Type B pancreatic cell (in vitro differentiated cells): ENCODE results near the gene AQP6. TPM values are rescaled to one million over a fixed set of nuclear protein-coding genes. Genes with fewer than 3 reads are reported as not detected.

Experiments
- DNase-seq: peaks from one replicate; pipeline ENCODE4 v3.0.0; 2021; ENCODE audit warnings: mixed read lengths; ENCODE audit not compliant: unreplicated experiment; ENCODE audit errors: extremely low spot score
- H3K27ac Mint-ChIP-seq: 2 replicates; pipeline ENCODE4 v1.8.0; 2021; ENCODE audit warnings: mild to moderate bottlenecking, mixed read lengths
- H3K27me3 Mint-ChIP-seq: 2 replicates; pipeline ENCODE4 v1.8.0; 2021; ENCODE audit warnings: mixed read lengths
- H3K36me3 Mint-ChIP-seq: 2 replicates; pipeline ENCODE4 v1.8.0; 2021; ENCODE audit warnings: mixed read lengths
- H3K4me1 Mint-ChIP-seq: one replicate; pipeline ENCODE4 v1.8.0; 2021; ENCODE audit warnings: mixed read lengths; ENCODE audit not compliant: unreplicated experiment
- H3K4me3 Mint-ChIP-seq: 2 replicates; pipeline ENCODE4 v1.8.0; 2021; ENCODE audit warnings: mild to moderate bottlenecking, mixed read lengths
- H3K9me3 Mint-ChIP-seq: 2 replicates; pipeline ENCODE4 v1.8.0; 2021; ENCODE audit warnings: mixed read lengths
- CTCF ChIP-seq: fragments of 200-600 bp; sonication (generic); conservative IDR thresholded peaks from 2 replicates; pipeline ENCODE4 v1.5.0; 2021; ENCODE audit warnings: antibody characterized with exemption, mild to moderate bottlenecking
- total RNA-seq: library from RNA; stranded (reverse); gene quantifications from 2 replicates; pipeline ENCODE4 v1.2.1, GENCODE V29; 2021; ENCODE audit warnings: low replicate concordance

AQP6 gene
- total RNA-seq, 1 donor from 2014 or later, result 0.22 TPM

GRCh38 chr12:49968471-49968870 is 4.3 kb upstream of the AQP6 start:
- no peak overlapping the region for H3K4me3 Mint-ChIP-seq
- H3K9me3 Mint-ChIP-seq, result no peaks in the 10 kb centered on the region
- DNase-seq, result no peak
- H3K27me3 Mint-ChIP-seq, result peaks cover 28% of the 10 kb centered on the region
- no peak overlapping the region for H3K27ac Mint-ChIP-seq
- no peak for TF ChIP-seq CTCF
- H3K36me3 Mint-ChIP-seq, result no peaks in the 10 kb centered on the region
- H3K4me1 Mint-ChIP-seq, result no peaks in the 10 kb centered on the region

GRCh38 chr12:49969027-49969426 is 3.7 kb upstream of the AQP6 start:
- H3K27ac Mint-ChIP-seq, result no peak overlapping the region

GRCh38 chr12:49969651-49970429 is 2.9 kb upstream of the AQP6 start:
- H3K9me3 Mint-ChIP-seq, result no peaks in the 10 kb centered on the region

More at GRCh38 chr12:49969027-49969426, 3.7 kb upstream of the AQP6 start:
- Mint-ChIP-seq H3K4me3 (no peak overlapping the region), H3K9me3 (no peaks in the 10 kb centered on the region), H3K36me3 (no peaks in the 10 kb centered on the region), H3K27me3 (peaks cover 23% of the 10 kb centered on the region), H3K4me1 (no peaks in the 10 kb centered on the region)
- TF ChIP-seq CTCF, result no peak
- DNase-seq, result no peak

GRCh38 chr12:49970658-49971057 is 2.1 kb upstream of the AQP6 start:
- H3K4me1 Mint-ChIP-seq, result no peaks in the 10 kb centered on the region
- H3K27me3 Mint-ChIP-seq, result peaks cover 11% of the 10 kb centered on the region
- H3K27ac Mint-ChIP-seq, result no peak overlapping the region
- no peaks in the 10 kb centered on the region for H3K36me3 Mint-ChIP-seq
- no peak for DNase-seq
- H3K9me3 Mint-ChIP-seq, result no peaks in the 10 kb centered on the region
- no peak for TF ChIP-seq CTCF
- H3K4me3 Mint-ChIP-seq, result no peak overlapping the region

More at GRCh38 chr12:49969651-49970429, 2.9 kb upstream of the AQP6 start:
- DNase-seq, result no peak
- Mint-ChIP-seq H3K4me1 (no peaks in the 10 kb centered on the region), H3K27ac (no peak overlapping the region), H3K36me3 (no peaks in the 10 kb centered on the region), H3K4me3 (no peak overlapping the region), H3K27me3 (peaks cover 15% of the 10 kb centered on the region)
- TF ChIP-seq CTCF, result no peak

GRCh38 chr12:49971141-49971540 is 1.6 kb upstream of the AQP6 start:
- no peak for TF ChIP-seq CTCF
- Mint-ChIP-seq H3K27me3 (peaks cover 9% of the 10 kb centered on the region), H3K9me3 (no peaks in the 10 kb centered on the region), H3K4me1 (no peaks in the 10 kb centered on the region), H3K4me3 (no peak overlapping the region), H3K27ac (no peak overlapping the region), H3K36me3 (no peaks in the 10 kb centered on the region)
- DNase-seq, result no peak
